Thyroid gland (tissue), 4 donors: ENCODE data around the gene GABRE.

Source experiments
- CTCF ChIP-seq, 6 experiments: fragments of 200-600 bp in 3 of 6; fragments of 450-650 bp in 3 of 6; sonication (generic) in 3 of 6; IDR thresholded peaks; one replicate each; pipeline ENCODE4 v1.5.1; 2016 to 2019; ENCODE audit warnings: antibody characterized with exemption in 6 of 6, mild to moderate bottlenecking in 2 of 6, inconsistent platforms in 1 of 6, moderate library complexity in 1 of 6
- POLR2A ChIP-seq, 2 donors: fragments of 450-650 bp; IDR thresholded peaks; one replicate each; pipeline ENCODE4 v1.6.1; 2017; ENCODE audit warnings: antibody characterized with exemption in 2 of 2, mild to moderate bottlenecking in 2 of 2, moderate library complexity in 1 of 2

DNA sequence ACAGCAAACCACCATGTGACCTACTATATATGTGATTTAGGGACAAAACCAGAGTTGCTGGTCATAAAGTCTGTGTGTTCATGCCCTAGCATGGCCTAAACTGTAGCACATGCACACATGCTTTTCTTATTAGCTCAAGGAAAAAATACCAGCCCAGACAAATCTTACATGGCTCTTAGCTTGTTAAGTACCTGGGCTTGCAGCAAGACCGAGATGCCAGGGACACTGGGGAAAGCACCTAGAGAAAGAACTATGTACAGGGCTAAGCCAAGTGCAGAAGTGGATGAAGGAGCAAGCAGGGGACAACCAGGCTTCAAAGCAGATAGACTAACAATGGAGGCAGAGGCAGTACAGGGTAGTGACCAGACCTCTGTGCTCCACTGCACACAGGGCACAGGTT, 3.4 kb upstream of the GABRE start:
- TF ChIP-seq CTCF (IDR thresholded peaks at IDR 0.05) (no peak), POLR2A (IDR thresholded peaks at IDR 0.05) (no peak)
